Ascending aorta (tissue), 2 donors: ENCODE measurements around the gene ARSA. TPM values are rescaled to one million over a fixed set of nuclear protein-coding genes. Genes with fewer than 3 reads are reported as not detected.
"Not testable (repeated sequence)": the region's sequence is repeated elsewhere in the genome, so short reads cannot be mapped to it uniquely, and the experiment has no call there.

Experiments used
- DNase-seq, 2 donors: peaks; one replicate each; pipeline ENCODE4 v3.0.0-alpha.2; 2019; ENCODE audit warnings: low spot score in 2 of 2
- H3K27ac ChIP-seq, 2 donors: fragments of 200-600 bp; sonication (generic); one replicate each; pipeline ENCODE4 v1.5.1; 2016 to 2017; ENCODE audit warnings: mild to moderate bottlenecking in 1 of 2
- H3K27me3 ChIP-seq: fragments of 200-600 bp; sonication (generic); one replicate; pipeline ENCODE4 v1.5.1; 2017
- H3K36me3 ChIP-seq, 2 donors: fragments of 200-600 bp; sonication (generic); one replicate each; pipeline ENCODE4 v1.5.1; 2016
- H3K4me1 ChIP-seq, 2 donors: fragments of 200-600 bp; sonication (generic); one replicate each; pipeline ENCODE4 v1.5.1; 2016 to 2017; ENCODE audit warnings: mild to moderate bottlenecking in 1 of 2
- H3K4me3 ChIP-seq, 2 donors: fragments of 200-600 bp; sonication (generic); one replicate each; pipeline ENCODE4 v1.5.1; 2016 to 2017; ENCODE audit warnings: mild to moderate bottlenecking in 1 of 2
- H3K9me3 ChIP-seq, 2 donors: fragments of 200-600 bp; sonication (generic); one replicate each; pipeline ENCODE4 v1.5.1; 2016
- intact Hi-C: fragments of 100-400 bp; cut with DNase I; formaldehyde crosslinking; loops from one replicate; pipeline ENCODE4 v1.15.1; 2023
- total RNA-seq: library from RNA; depleted of rRNA; stranded (reverse); fragments of >200 nt; gene quantifications from one replicate; pipeline ENCODE4 v1.1.0, GENCODE V29; 2016
- TF ChIP-seq, protein P1 (sequence below), 3 experiments: fragments of 200-600 bp in 2 of 3; fragments of 450-650 bp in 1 of 3; sonication (generic) in 2 of 3; IDR thresholded peaks; one replicate each; pipeline ENCODE4 v1.5.1; 2016 to 2019; ENCODE audit warnings: antibody characterized with exemption in 3 of 3, mild to moderate bottlenecking in 1 of 3, moderate library complexity in 1 of 3

Gene ARSA
- total RNA-seq, 1 donor from 2014 or later, result 111 TPM

DNA sequence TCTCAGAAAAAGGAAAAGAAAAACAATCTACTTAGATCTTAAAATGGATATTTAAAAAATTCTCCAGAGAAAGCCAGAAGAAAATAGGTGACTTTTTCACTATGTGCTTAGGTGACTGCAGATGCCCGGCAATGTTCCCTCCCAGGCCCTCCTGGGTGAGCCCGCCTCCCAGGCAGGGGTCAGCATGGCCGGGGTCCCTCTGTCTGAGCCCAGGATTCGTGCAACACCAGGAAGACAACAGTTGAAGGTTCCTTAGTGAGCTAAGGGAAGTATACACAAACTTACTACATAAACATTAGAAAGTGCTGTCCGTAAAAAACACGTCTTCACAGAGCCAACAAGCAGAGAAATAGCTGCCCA lies 15.8 kb downstream of the ARSA start:
- Histone ChIP-seq H3K36me3 (no peaks in the 10 kb centered on the region), H3K4me3 (no peak overlapping the region), H3K27me3 (no peaks in the 10 kb centered on the region), H3K27ac (no peak overlapping the region), H3K4me1 (no peaks in the 10 kb centered on the region), H3K9me3 (no peaks in the 10 kb centered on the region)
- intact Hi-C loops, result no loop called here
- no peak for DNase-seq
- TF ChIP-seq, protein P1, sequence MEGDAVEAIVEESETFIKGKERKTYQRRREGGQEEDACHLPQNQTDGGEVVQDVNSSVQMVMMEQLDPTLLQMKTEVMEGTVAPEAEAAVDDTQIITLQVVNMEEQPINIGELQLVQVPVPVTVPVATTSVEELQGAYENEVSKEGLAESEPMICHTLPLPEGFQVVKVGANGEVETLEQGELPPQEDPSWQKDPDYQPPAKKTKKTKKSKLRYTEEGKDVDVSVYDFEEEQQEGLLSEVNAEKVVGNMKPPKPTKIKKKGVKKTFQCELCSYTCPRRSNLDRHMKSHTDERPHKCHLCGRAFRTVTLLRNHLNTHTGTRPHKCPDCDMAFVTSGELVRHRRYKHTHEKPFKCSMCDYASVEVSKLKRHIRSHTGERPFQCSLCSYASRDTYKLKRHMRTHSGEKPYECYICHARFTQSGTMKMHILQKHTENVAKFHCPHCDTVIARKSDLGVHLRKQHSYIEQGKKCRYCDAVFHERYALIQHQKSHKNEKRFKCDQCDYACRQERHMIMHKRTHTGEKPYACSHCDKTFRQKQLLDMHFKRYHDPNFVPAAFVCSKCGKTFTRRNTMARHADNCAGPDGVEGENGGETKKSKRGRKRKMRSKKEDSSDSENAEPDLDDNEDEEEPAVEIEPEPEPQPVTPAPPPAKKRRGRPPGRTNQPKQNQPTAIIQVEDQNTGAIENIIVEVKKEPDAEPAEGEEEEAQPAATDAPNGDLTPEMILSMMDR (IDR thresholded peaks at IDR 0.05), result no peak

DNA sequence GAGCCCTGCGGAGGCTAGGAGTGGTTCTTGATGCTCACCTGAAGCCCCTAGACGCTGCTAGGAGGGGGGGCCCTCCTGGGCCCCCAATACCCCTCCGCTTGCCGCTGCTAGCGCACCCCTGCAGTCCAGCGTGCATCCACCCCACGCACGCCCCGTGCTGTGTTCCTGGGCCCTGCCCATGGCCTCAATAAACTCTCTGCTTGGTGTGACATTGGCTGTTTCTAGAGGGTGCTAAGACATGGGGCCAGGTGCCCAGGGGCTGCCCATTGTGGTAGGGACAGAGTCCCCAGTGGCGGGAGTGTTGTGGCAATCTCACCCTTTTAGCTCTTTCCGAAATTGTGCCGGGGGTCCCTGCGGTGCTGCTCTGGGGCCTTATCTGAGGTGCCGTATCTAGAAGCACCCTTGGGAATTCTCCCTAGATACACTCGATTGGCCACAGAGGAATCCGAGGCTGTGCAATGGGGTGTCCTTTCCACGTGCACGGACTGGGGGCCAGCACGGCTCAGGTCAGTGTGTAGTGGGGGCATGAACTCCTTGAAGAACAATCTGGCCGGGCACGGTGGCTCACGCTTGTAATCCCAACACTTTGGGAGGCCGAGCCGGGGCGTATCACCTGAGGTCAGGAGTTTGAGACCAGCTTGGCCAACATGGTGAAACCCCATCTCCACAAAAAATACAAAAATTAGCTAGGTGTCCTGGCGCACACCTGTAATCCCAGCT lies 16.5 kb downstream of the ARSA start:
- Histone ChIP-seq H3K4me3 (no peak overlapping the region), H3K27me3 (no peaks in the 10 kb centered on the region), H3K9me3 (no peaks in the 10 kb centered on the region), H3K4me1 (no peaks in the 10 kb centered on the region), H3K27ac (no peak overlapping the region), H3K36me3 (no peaks in the 10 kb centered on the region)
- no peak for DNase-seq
- TF ChIP-seq, protein P1 (IDR thresholded peaks at IDR 0.05), result no peak
- intact Hi-C loops, result no loop called here

DNA sequence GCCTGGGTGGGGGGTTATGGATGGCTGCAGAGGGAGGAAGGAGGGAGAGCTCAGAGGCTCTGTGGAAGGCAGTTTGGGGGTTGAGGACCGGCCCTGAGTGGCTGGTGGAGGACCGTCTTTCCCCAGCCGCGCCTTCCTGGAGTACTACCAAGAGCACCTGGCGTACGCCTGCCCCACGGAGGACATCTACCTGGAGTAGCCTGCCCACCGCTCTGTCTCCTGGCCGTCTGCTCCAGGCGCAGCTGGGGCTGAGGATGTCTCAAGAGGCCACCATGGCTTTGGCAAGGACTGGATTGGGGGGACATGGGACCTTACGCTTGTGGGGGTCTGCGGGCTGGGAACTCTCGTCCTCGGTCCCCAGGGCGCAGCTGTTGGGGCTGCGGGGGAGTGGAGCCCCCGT lies 17.4 kb downstream of the ARSA start:
- no peak overlapping the region for H3K27ac ChIP-seq
- DNase-seq, result no peak
- H3K9me3 ChIP-seq, result no peaks in the 10 kb centered on the region
- intact Hi-C loops, result no loop called here
- H3K27me3 ChIP-seq, result no peaks in the 10 kb centered on the region
- no peaks in the 10 kb centered on the region for H3K36me3 ChIP-seq
- H3K4me1 ChIP-seq, result no peaks in the 10 kb centered on the region
- TF ChIP-seq, protein P1 (IDR thresholded peaks at IDR 0.05), result no peak
- no peak overlapping the region for H3K4me3 ChIP-seq

DNA sequence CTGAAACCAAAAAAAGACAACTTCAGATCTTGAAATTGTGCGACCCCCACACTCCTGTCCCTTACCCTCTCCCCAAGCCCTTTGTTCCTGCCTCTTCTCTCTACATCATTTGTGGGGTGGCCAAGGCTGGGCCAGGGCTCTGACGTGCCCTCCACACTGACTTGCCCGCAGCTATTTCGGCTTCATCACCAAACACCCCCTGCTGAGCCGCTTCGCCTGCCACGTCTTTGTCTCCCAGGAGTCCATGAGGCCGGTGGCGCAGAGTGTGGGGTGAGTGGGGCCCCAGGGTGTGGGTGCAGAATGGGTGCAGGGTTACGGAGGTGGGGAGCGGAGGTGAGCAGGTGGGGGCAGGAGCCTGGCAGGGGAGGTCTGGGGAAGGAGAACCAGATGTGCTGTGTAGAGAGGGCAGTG lies 17.9 kb downstream of the ARSA start:
- no peak for DNase-seq
- intact Hi-C loops, result no loop called here
- TF ChIP-seq, protein P1 (IDR thresholded peaks at IDR 0.05), result no peak
- no peaks in the 10 kb centered on the region for H3K36me3 ChIP-seq
- H3K9me3 ChIP-seq, result no peaks in the 10 kb centered on the region
- H3K4me3 ChIP-seq, result no peak overlapping the region
- no peaks in the 10 kb centered on the region for H3K27me3 ChIP-seq
- no peaks in the 10 kb centered on the region for H3K4me1 ChIP-seq
- no peak overlapping the region for H3K27ac ChIP-seq

DNA sequence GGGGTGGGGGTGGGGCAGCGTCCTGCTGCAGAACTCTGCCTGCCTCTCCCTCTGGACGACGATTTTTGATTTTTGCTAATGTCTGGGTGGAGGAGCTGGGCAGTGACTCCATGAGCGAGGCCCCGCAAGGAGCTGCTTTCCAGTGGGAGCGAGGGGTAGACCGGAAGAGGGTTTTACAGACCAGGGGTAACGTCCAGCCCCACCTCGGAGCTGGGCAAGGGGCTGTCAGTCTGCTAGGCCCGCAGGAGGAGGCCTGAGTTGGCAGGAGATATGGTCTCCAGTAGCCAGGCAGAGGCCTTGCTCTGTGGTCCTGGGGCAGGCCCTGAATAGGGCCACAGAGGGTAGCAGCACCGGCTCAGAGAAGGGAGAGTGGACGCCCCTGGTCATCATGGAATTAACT lies 18.4 kb downstream of the ARSA start:
- Histone ChIP-seq H3K27me3 (no peaks in the 10 kb centered on the region), H3K9me3 (no peaks in the 10 kb centered on the region), H3K4me3 (no peak overlapping the region), H3K4me1 (no peaks in the 10 kb centered on the region), H3K27ac (no peak overlapping the region), H3K36me3 (no peaks in the 10 kb centered on the region)
- TF ChIP-seq, protein P1 (IDR thresholded peaks at IDR 0.05), result no peak
- intact Hi-C loops, result no loop called here
- DNase-seq, result no peak

DNA sequence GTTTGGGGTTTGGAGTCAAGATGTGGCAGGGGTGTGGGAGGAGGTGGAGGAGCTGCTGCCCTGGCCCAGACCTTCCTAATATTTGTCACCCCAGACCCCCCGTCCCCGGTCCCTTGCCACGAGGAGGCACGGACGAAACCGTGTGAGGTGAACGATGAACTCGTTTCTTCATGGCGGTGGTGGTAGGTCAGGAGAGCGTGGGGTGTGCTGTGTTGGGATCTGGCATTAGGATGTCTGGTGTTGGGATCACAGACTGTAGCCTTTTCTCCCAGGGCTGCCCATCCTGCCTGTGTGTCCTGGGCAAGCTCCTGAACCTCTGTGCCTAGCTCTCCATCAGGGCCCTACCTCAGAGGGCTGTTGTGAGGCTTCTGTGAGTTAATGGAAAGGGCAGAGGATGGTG lies 19.0 kb downstream of the ARSA start:
- intact Hi-C loops, result no loop called here

DNA sequence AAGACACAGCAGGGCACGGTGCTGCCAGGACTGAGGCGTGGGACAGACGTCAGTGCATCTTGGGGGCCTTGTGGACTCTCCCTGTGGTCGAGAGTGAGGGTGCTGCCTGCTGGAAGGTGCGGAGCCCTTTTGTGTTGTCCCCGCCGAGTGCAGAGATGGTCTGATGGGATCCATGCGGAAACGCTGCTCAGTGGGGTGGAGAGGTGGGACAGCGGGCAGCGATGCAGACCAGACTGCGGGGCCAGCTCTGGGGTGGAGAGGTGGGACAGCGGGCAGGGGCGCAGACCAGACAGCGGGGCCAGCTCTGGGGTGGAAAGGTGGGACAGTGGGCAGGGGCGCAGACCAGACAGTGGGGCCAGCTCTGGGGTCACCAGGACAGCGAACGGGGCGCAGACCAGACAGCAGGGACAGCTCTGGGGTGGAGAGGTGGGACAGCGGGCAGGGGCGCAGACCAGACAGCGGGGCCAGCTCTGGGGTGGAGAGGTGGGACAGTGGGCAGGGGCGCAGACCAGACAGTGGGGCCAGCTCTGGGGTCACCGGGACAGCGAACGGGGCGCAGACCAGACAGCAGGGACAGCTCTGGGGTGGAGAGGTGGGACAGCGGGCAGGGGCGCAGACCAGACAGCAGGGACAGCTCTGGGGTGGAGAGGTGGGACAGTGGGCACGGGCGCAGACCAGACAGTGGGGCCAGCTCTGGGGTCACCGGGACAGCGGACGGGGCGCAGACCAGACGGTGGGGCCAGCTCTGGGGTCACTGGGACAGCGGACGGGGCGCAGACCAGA lies 19.7 kb downstream of the ARSA start:
- DNase-seq, H3K9me3 ChIP-seq, H3K27ac ChIP-seq, H3K4me3 ChIP-seq, H3K36me3 ChIP-seq, H3K27me3 ChIP-seq, intact Hi-C loops, H3K4me1 ChIP-seq: not testable (repeated sequence)

More for the DNA sequence above, 19.0 kb downstream of the ARSA start:
- no peaks in the 10 kb centered on the region for H3K9me3 ChIP-seq
- H3K4me3 ChIP-seq, result no peak overlapping the region
- DNase-seq, result no peak
- no peaks in the 10 kb centered on the region for H3K4me1 ChIP-seq
- TF ChIP-seq, protein P1 (IDR thresholded peaks at IDR 0.05), result no peak
- H3K36me3 ChIP-seq, result no peaks in the 10 kb centered on the region
- no peak overlapping the region for H3K27ac ChIP-seq
- peaks cover 1% of the 10 kb centered on the region for H3K27me3 ChIP-seq
